GM21447 (cell line): Measurements from ENCODE around the gene CLTCL1.
"Not testable (repeated sequence)": the region's sequence is repeated elsewhere in the genome, so short reads cannot be mapped to it uniquely, and the experiment has no call there.

Experiments used
- ATAC-seq: cut with Tn5 transposase; IDR thresholded peaks from one replicate; pipeline ENCODE4 v1.9.1; 2021; ENCODE audit not compliant: unreplicated experiment

CLTCL1 gene

GRCh38 chr22:19177164-19178064 is 114.1 kb downstream of the CLTCL1 start:
- ATAC-seq = no peak

- no peak for ATAC-seq
Observed at GRCh38 chr22:19176732-19177131, 114.8 kb downstream of the CLTCL1 start.

GRCh38 chr22:19176175-19176643 is 115.3 kb downstream of the CLTCL1 start:
- ATAC-seq = no peak

GRCh38 chr22:19175602-19176174 is 115.8 kb downstream of the CLTCL1 start:
- ATAC-seq = no peak

GRCh38 chr22:19175026-19175601 is 116.4 kb downstream of the CLTCL1 start:
- no peak for ATAC-seq

GRCh38 chr22:19174106-19175025 is 117.2 kb downstream of the CLTCL1 start:
- no peak for ATAC-seq

- ATAC-seq = no peak
Observed at GRCh38 chr22:19173047-19174035, 118.2 kb downstream of the CLTCL1 start.

GRCh38 chr22:19172213-19173046 is 119.1 kb downstream of the CLTCL1 start:
- ATAC-seq = no peak

- ATAC-seq = no peak
Observed at GRCh38 chr22:19169947-19170318, 121.6 kb downstream of the CLTCL1 start.

GRCh38 chr22:19169002-19169946 is 122.2 kb downstream of the CLTCL1 start:
- ATAC-seq = no peak

GRCh38 chr22:19168088-19168890 is 123.2 kb downstream of the CLTCL1 start:
- no peak for ATAC-seq

- ATAC-seq = no peak
Observed at GRCh38 chr22:19167106-19167869, 124.2 kb downstream of the CLTCL1 start.

GRCh38 chr22:19166421-19166820 is 125.1 kb downstream of the CLTCL1 start:
- no peak for ATAC-seq

- no peak for ATAC-seq
Observed at GRCh38 chr22:19164425-19164824, 127.1 kb downstream of the CLTCL1 start.

- not testable (repeated sequence) for ATAC-seq
Observed at GRCh38 chr22:19158649-19159048, 132.9 kb downstream of the CLTCL1 start.

- not testable (repeated sequence) for ATAC-seq
Observed at GRCh38 chr22:19156109-19156508, 135.4 kb downstream of the CLTCL1 start.
